ENCODE data around the gene CTXND1. TPM values are rescaled to one million over a fixed set of nuclear protein-coding genes. Genes with fewer than 3 reads are reported as not detected.

CTXND1 gene
- total RNA-seq, 1 experiment from 2014 or later, result not detected

DNA sequence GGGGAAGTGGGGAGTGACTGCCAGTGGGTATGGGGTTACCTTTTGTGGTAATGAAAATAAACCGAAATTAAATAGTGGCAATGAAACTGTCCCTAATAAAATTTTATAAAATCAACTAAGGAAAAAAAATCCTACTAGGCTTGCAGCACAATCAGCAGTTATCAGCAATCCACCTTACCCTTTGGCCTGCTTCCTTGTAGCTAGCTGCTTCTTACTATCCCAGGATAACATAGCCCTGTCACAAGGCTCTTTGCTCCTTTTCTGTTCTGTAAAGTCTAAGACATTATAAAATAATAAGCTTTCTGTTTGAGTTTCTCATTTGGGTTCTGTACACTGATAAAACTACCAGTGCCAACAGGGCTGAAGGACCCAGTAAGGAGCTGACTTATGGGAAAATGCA is 23.0 kb upstream of the CTXND1 start:
- peaks cover 15% of the 10 kb centered on the region for H3K27me3 Mint-ChIP-seq (ENCODE audit: low read depth)
- DNase-seq, result no peak
- H3K4ac ChIP-seq (ENCODE audit: low read depth, low read length), result no peak overlapping the region
- TF ChIP-seq, protein P1, sequence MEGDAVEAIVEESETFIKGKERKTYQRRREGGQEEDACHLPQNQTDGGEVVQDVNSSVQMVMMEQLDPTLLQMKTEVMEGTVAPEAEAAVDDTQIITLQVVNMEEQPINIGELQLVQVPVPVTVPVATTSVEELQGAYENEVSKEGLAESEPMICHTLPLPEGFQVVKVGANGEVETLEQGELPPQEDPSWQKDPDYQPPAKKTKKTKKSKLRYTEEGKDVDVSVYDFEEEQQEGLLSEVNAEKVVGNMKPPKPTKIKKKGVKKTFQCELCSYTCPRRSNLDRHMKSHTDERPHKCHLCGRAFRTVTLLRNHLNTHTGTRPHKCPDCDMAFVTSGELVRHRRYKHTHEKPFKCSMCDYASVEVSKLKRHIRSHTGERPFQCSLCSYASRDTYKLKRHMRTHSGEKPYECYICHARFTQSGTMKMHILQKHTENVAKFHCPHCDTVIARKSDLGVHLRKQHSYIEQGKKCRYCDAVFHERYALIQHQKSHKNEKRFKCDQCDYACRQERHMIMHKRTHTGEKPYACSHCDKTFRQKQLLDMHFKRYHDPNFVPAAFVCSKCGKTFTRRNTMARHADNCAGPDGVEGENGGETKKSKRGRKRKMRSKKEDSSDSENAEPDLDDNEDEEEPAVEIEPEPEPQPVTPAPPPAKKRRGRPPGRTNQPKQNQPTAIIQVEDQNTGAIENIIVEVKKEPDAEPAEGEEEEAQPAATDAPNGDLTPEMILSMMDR (conservative IDR thresholded peaks at IDR 0.05), result no peak
- H2BK15ac ChIP-seq (ENCODE audit: low read depth, low read length), result no peak overlapping the region
- H3K23me2 ChIP-seq (ENCODE audit: insufficient read length, low read depth, low read length, poor library complexity, severe bottlenecking), result no peaks in the 10 kb centered on the region
- H3K56ac ChIP-seq (ENCODE audit: insufficient read length, low read depth, low read length), result no peak overlapping the region
- WGBS (ENCODE audit: extremely low coverage, insufficient read length, low lambda C conversion rate), result no CpG with 5 or more reads among the region's 1 CpG
- H2BK12ac ChIP-seq (ENCODE audit: insufficient read length, low read depth, low read length), result no peak overlapping the region
- no peak overlapping the region for H4K91ac ChIP-seq (ENCODE audit: insufficient read length, low read depth, low read length)
- no peak overlapping the region for H2AK5ac ChIP-seq (ENCODE audit: insufficient read length, low read length)
- H3K4me3 Mint-ChIP-seq, result no peak overlapping the region
- no peak overlapping the region for H3K18ac ChIP-seq (ENCODE audit: insufficient read length, low read depth, low read length)
- no peak overlapping the region for H3K27ac ChIP-seq (ENCODE audit: insufficient read length, low read depth, low read length)
- no peaks in the 10 kb centered on the region for H3K4me1 ChIP-seq (ENCODE audit: insufficient read depth, low read length)
- no peaks in the 10 kb centered on the region for H4K20me1 ChIP-seq (ENCODE audit: control insufficient read depth, insufficient read depth, insufficient read length)
- H3K4me1 Mint-ChIP-seq, result no peaks in the 10 kb centered on the region
- no peaks in the 10 kb centered on the region for H3K36me3 Mint-ChIP-seq (ENCODE audit: insufficient read depth in 1 of 3, low read depth in 3 of 3)
- H4K8ac ChIP-seq (replicated peaks; ENCODE audit: insufficient read length, low read depth, low read length), result no peak overlapping the region
- H3K4me2 ChIP-seq (ENCODE audit: insufficient read depth, insufficient read length, low read length), result no peak overlapping the region
- H3K9me3 ChIP-seq (ENCODE audit: control insufficient read depth, low read depth, low read length), result no peaks in the 10 kb centered on the region
- H2BK120ac ChIP-seq (ENCODE audit: low read depth, low read length, poor library complexity, severe bottlenecking), result no peak overlapping the region
- H3K14ac ChIP-seq (ENCODE audit: insufficient read depth, low read length), result no peak overlapping the region
- no peaks in the 10 kb centered on the region for H3K27me3 ChIP-seq (ENCODE audit: insufficient read depth, low read length)
- no peaks in the 10 kb centered on the region; a peak in 1 of 5 replicates for H3K9me3 Mint-ChIP-seq
- H3K79me1 ChIP-seq (ENCODE audit: insufficient read depth, low read depth, low read length, poor library complexity, severe bottlenecking), result no peaks in the 10 kb centered on the region
- no peak overlapping the region for H3K27ac Mint-ChIP-seq
- no peak overlapping the region for H3K9ac ChIP-seq (ENCODE audit: extremely low read depth, insufficient read length, low read length)
- no peaks in the 10 kb centered on the region for H3K79me2 ChIP-seq (ENCODE audit: insufficient read depth, low read length)
- no peak overlapping the region for H4K5ac ChIP-seq (ENCODE audit: insufficient read length, low read depth, low read length)
- H3K23ac ChIP-seq (ENCODE audit: insufficient read length, low read depth, low read length), result no peak overlapping the region
- H2BK5ac ChIP-seq (ENCODE audit: insufficient read length, low read length), result no peak overlapping the region
- H2BK20ac ChIP-seq (ENCODE audit: low read depth, low read length, poor library complexity, severe bottlenecking), result no peak overlapping the region
- H2AFZ ChIP-seq (ENCODE audit: low read length), result no peak overlapping the region
- no peak overlapping the region for H3T11ph ChIP-seq (ENCODE audit: low read length)
